Brain microvascular endothelial cell (primary cell): ENCODE data around the gene KRTAP9-3.
"Not testable (repeated sequence)": the region's sequence is repeated elsewhere in the genome, so short reads cannot be mapped to it uniquely, and the experiment has no call there.

Experiments
- DNase-seq: peaks from one replicate; pipeline ENCODE4 v3.0.0-alpha.2; 2020
- H3K27ac ChIP-seq: fragments of 250-450 bp; sonication (Bioruptor Pico); 2 replicates; pipeline ENCODE4 v1.5.1; 2020; ENCODE audit warnings: mild to moderate bottlenecking, moderate library complexity
- H3K27me3 ChIP-seq: fragments of 250-450 bp; sonication (Bioruptor Pico); replicated peaks from 2 replicates; pipeline ENCODE4 v1.5.1; 2020; ENCODE audit warnings: mild to moderate bottlenecking
- H3K36me3 ChIP-seq: fragments of 250-450 bp; sonication (Bioruptor Pico); replicated peaks from 2 replicates; pipeline ENCODE4 v1.5.1; 2020; ENCODE audit warnings: mild to moderate bottlenecking
- H3K4me3 ChIP-seq: 2 replicates; pipeline ENCODE4 v1.5.1; 2011; ENCODE audit warnings: low read depth, mild to moderate bottlenecking, control low read depth, low read length, moderate library complexity
- in situ Hi-C: cut with HindIII; loops from 2 replicates; pipeline ENCODE4 v1.10.0; 2017; ENCODE audit warnings: low sequenced_read_pairs, low pct_ligation_motif_present
- TF ChIP-seq, protein P1 (sequence below): IDR thresholded peaks from 2 replicates; pipeline ENCODE4 v1.5.1; 2011; ENCODE audit warnings: low read depth, mild to moderate bottlenecking, moderate library complexity, low read length, control low read depth, inconsistent platforms; ENCODE audit errors: missing control alignments

Gene KRTAP9-3, protein sequence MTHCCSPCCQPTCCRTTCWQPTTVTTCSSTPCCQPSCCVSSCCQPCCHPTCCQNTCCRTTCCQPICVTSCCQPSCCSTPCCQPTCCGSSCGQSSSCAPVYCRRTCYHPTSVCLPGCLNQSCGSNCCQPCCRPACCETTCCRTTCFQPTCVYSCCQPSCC

DNA sequence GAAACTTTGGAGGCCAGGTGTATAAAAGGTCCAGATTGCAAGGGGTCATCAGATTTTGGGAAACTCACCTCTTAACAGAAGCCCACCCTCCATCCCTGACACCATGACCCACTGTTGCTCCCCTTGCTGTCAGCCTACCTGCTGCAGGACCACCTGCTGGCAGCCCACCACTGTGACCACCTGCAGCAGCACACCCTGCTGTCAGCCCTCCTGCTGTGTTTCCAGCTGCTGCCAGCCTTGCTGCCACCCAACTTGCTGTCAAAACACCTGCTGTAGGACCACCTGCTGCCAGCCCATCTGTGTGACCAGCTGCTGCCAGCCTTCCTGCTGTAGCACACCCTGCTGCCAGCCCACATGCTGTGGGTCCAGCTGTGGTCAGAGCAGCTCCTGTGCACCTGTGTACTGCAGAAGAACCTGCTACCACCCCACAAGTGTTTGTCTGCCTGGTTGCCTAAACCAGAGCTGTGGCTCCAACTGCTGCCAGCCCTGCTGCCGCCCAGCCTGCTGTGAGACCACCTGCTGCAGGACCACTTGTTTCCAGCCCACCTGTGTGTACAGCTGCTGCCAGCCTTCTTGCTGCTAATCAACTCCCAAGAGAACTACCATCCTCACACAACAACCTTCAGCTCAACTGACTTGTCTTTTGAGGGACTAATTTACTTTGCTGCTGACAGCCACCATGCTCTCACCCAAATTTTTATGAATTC lies at the start of gene KRTAP9-3:
KRTAP9-3 (plus strand) TSS at position 51 of the 707 bp plus-strand sequence; CDS start at position 104, 53 bp downstream.
- H3K27me3 ChIP-seq, in situ Hi-C loops, H3K4me3 ChIP-seq, DNase-seq, H3K27ac ChIP-seq, H3K36me3 ChIP-seq: not testable (repeated sequence)

DNA sequence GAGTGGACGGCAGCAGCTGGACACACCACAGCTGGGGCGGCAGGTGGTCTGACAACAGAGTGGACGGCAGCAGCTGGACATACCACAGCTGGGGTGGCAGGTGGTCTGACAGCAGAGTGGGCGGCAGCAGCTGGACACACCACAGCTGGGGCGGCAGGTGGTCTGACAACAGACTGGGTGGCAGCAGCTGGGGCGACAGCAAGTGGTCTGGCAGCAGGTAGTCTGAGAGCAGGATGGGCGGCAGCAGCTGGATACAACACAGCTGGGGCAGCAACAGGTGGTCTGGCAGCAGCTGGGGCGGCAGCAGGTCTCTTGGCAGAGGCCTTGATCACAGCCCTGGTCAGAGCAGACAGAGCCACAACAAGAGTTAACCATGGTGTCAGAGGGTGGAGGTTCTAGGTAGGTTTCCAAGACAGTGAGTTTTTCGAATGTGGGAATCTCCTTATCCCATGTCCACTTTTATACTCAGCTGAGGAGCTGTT lies 47.7 kb upstream of the KRTAP9-3 start, which contains the start of gene KRTAP4-1:
KRTAP4-1 (minus strand) TSS at position 432 of the 482 bp plus-strand sequence; CDS start at position 375, 57 bp downstream.
- in situ Hi-C loops, result no loop called here

DNA sequence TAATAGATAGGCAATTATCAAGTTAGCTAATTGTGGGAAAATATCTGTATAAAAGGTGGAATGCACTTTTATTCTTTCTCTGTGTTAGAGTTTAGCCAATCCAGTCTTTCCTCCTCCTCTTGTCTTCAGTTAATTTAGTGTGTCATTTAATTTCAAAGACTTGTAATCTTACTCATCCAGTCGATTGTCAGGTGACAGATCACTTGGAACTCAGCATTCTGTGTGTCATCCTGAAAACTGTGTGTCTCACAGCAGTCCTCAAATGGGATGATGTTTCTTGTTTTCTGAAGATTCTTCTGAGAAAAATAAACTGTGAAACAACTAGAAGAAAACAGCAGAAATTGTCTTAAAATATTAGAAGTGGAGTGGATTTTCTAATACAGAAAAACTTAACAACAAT lies 47.2 kb upstream of the KRTAP9-3 start:
- Histone ChIP-seq H3K4me3 (no peak overlapping the region), H3K27ac (no peak overlapping the region), H3K27me3 (no peaks in the 10 kb centered on the region), H3K36me3 (no peaks in the 10 kb centered on the region)
- no peak for DNase-seq
- in situ Hi-C loops, result no loop called here
- TF ChIP-seq, protein P1, sequence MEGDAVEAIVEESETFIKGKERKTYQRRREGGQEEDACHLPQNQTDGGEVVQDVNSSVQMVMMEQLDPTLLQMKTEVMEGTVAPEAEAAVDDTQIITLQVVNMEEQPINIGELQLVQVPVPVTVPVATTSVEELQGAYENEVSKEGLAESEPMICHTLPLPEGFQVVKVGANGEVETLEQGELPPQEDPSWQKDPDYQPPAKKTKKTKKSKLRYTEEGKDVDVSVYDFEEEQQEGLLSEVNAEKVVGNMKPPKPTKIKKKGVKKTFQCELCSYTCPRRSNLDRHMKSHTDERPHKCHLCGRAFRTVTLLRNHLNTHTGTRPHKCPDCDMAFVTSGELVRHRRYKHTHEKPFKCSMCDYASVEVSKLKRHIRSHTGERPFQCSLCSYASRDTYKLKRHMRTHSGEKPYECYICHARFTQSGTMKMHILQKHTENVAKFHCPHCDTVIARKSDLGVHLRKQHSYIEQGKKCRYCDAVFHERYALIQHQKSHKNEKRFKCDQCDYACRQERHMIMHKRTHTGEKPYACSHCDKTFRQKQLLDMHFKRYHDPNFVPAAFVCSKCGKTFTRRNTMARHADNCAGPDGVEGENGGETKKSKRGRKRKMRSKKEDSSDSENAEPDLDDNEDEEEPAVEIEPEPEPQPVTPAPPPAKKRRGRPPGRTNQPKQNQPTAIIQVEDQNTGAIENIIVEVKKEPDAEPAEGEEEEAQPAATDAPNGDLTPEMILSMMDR, result no peak

More for the DNA sequence above, 47.7 kb upstream of the KRTAP9-3 start, which contains the start of gene KRTAP4-1:
- no peak for DNase-seq
- no peaks in the 10 kb centered on the region for H3K36me3 ChIP-seq
- TF ChIP-seq, protein P1, result no peak
- H3K27ac ChIP-seq, result no peak within 1 kb of the TSS
- no peaks in the 10 kb centered on the region for H3K27me3 ChIP-seq
- no peak within 1 kb of the TSS for H3K4me3 ChIP-seq

DNA sequence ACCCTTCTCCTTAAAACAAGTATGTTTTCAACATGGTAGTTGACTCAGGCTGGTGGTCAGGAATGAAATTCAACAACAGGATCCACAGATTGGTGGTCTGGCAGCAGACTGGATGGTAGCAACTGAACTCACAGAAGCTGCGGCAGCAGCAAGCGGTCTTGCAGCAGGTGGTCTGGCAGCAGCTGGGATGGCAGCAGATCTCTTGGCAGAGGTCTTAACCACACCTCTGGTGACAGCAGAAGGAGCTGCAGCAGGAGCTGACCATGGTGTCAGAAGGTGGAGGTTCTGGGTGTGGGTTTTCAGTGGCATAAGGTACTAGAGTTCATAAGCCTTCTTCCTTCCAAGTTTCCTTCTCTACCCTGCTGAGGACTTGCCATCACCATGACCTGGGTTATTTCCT lies 45.4 kb upstream of the KRTAP9-3 start:
- DNase-seq, result no peak
- no peak overlapping the region for H3K27ac ChIP-seq
- TF ChIP-seq, protein P1, result no peak
- H3K4me3 ChIP-seq, result no peak overlapping the region
- in situ Hi-C loops, result no loop called here
- no peaks in the 10 kb centered on the region for H3K27me3 ChIP-seq
- H3K36me3 ChIP-seq, result no peaks in the 10 kb centered on the region

DNA sequence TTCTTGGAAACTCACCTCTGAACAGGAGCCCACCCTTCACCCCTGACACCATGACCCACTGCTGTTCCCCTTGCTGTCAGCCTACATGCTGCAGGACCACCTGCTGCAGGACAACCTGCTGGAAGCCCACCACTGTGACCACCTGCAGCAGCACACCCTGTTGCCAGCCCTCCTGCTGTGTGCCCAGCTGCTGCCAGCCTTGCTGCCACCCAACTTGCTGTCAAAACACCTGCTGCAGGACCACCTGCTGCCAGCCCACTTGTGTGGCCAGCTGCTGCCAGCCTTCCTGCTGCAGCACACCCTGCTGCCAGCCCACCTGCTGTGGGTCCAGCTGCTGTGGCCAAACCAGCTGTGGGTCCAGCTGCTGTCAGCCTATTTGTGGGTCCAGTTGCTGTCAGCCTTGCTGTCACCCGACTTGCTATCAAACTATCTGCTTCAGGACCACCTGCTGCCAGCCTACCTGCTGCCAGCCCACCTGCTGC lies 42.4 kb upstream of the KRTAP9-3 start, which contains the start of gene KRTAP9-1:
KRTAP9-1 (plus strand) TSS at position 51 of the 482 bp plus-strand sequence; CDS start at position 51, 0 bp downstream.
- H3K27me3 ChIP-seq, H3K36me3 ChIP-seq, H3K27ac ChIP-seq, DNase-seq, H3K4me3 ChIP-seq, in situ Hi-C loops: not testable (repeated sequence)

DNA sequence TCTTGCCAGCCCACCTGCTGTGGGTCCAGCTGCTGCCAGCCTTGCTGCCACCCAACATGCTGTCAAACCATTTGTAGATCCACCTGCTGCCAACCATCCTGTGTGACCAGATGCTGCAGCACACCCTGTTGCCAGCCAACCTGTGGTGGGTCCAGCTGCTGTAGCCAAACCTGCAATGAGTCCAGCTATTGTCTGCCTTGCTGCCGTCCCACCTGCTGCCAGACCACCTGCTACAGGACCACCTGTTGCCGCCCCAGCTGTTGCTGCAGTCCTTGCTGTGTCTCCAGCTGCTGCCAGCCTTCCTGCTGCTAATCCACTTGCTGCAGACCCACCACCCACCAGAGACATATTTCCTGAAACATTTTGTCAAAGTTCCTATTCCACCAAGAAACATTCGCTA lies 41.9 kb upstream of the KRTAP9-3 start:
- Histone ChIP-seq H3K27ac (no peak overlapping the region), H3K27me3 (no peaks in the 10 kb centered on the region), H3K36me3 (no peaks in the 10 kb centered on the region), H3K4me3 (no peak overlapping the region)
- no peak for DNase-seq
- TF ChIP-seq, protein P1, result no peak
- in situ Hi-C loops, result no loop called here
